GM10266 (cell line): ENCODE measurements around the gene UBA1.

Experiments
- DNase-seq: peaks from one replicate; pipeline ENCODE4 v3.0.0; 2012; ENCODE audit errors: extremely low spot score
- TF ChIP-seq, protein P1 (sequence below): IDR thresholded peaks from 2 replicates; pipeline ENCODE4 v1.5.1; 2012; ENCODE audit warnings: mild to moderate bottlenecking, low read depth; ENCODE audit not compliant: control insufficient read depth, insufficient read depth; ENCODE audit errors: missing control alignments

The UBA1 gene

DNA sequence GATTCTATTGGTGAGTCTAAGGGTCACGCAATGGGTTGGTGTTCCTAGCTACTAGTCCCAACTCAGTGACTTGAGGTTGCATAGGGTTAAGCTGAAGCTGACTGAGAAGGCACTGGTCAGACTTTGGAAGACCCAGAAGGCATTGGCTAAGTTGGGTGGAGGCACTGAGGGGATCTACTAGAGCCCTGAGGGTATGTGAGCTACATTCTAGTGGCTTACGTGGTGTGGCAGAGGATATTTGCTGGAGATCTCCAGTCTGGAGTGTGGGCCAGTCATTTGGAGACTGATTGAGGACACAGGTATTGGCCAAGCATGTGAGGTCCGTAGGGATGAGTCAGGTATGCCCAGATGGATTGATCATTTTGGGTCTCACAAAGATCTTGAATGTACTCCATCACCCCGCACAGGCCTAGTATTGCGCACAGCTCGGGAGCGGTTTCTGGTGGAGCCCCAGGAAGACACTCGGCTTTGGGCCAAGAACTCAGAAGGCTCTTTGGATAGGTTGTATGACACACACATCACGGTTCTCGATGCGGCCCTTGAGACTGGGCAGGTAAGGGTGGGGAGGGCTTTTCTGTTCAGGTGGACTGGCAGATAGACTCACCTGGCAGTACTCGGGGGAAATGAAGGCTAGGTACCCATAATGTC lies 46.4 kb downstream of the UBA1 start:
- TF ChIP-seq, protein P1, sequence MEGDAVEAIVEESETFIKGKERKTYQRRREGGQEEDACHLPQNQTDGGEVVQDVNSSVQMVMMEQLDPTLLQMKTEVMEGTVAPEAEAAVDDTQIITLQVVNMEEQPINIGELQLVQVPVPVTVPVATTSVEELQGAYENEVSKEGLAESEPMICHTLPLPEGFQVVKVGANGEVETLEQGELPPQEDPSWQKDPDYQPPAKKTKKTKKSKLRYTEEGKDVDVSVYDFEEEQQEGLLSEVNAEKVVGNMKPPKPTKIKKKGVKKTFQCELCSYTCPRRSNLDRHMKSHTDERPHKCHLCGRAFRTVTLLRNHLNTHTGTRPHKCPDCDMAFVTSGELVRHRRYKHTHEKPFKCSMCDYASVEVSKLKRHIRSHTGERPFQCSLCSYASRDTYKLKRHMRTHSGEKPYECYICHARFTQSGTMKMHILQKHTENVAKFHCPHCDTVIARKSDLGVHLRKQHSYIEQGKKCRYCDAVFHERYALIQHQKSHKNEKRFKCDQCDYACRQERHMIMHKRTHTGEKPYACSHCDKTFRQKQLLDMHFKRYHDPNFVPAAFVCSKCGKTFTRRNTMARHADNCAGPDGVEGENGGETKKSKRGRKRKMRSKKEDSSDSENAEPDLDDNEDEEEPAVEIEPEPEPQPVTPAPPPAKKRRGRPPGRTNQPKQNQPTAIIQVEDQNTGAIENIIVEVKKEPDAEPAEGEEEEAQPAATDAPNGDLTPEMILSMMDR = no peak
- no peak for DNase-seq

- TF ChIP-seq, protein P1 = no peak
- DNase-seq = no peak
These were observed 47.0 kb downstream of the UBA1 start for GRCh38 chrX:47240619-47241018.

DNA sequence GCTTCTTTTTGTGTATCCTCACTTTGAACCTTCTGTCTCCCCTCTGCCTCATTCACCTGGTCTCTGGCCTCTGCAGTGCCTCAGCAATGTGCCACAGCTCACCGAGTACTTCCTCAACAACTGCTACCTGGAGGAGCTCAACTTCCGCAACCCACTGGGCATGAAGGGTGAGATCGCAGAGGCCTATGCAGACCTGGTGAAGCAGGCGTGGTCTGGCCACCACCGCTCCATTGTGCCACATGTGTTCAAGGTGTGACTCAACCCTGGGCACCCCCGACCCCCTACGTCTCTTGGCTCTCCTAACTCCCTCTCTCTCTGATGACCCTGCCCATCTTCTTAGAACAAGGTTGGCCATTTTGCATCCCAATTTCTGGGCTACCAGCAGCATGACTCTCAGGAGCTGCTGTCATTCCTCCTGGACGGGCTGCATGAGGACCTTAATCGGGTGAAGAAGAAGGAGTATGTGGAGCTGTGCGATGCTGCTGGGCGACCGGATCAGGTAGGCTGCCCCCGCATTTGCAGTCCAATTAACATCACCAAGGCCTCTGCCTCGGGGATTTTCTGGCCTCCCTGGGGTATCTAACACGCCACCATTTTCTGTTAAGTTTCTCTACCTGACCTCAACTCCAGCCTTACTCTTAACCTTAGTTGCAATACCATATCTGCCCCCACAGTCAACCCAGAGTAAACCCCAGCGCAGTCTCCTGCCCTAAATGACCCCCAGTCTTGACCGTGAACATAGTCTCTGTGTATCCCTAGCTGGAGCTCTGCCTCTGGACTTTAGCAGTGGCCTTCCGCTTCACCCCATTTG lies 47.8 kb downstream of the UBA1 start:
- TF ChIP-seq, protein P1 = no peak
- DNase-seq = no peak

DNA sequence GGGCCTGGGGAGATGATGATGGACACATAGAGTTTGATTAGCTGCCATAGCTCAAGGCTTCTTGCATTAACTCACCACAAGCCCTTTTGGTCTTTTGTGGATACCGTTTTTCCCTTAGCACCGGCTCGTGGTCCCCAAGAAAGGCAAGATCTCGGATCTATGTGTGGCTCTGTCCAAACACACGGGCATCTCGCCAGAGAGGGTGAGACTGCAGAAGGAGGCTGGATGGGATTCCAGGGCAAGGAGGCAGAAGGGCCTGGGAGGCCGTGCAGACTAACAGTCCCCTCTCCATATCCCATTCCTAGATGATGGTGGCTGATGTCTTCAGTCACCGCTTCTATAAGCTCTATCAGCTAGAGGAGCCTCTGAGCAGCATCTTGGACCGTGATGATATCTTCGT lies 48.7 kb downstream of the UBA1 start:
- TF ChIP-seq, protein P1 = no peak
- no peak for DNase-seq

GRCh38 chrX:47243351-47243750 lies 49.7 kb downstream of the UBA1 start:
- no peak for DNase-seq

GRCh38 chrX:47244676-47245075 lies 51.0 kb downstream of the UBA1 start:
- no peak for DNase-seq
- TF ChIP-seq, protein P1 = no peak

More at GRCh38 chrX:47243351-47243750, 49.7 kb downstream of the UBA1 start:
- TF ChIP-seq, protein P1 = no peak

DNA sequence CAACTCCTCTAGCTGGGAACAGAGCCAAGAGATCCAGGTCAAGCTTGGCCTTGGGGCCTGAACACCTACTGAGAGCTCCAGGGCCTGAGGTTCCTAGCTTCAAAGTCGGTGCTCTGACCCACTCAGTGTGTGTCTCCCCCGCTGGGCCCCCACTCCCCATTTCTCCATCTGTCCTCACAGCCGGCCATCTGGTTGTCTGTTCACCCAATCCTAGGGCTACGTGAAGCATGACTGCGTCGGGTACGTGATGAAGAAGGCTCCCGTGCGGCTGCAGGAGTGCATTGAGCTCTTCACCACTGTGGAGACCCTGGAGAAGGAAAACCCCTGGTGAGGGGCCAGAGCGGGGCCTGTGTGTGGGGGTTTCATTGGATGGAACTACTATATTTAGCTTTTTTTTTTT lies 51.5 kb downstream of the UBA1 start:
- TF ChIP-seq, protein P1 = no peak
- DNase-seq = no peak
